Activated naive CD4-positive, alpha-beta T cell treated with anti-CD3 and anti-CD28 coated beads for 36 hours (primary cell): ENCODE results near the gene FAM237A. TPM values are rescaled to one million over a fixed set of nuclear protein-coding genes. Genes with fewer than 3 reads are reported as not detected.

Experiments
- CTCF ChIA-PET: fragments of 350-600 bp; sonication (Branson Sonifier 250); formaldehyde crosslinking; loops from one replicate; lab custom pipeline; 2021; ENCODE audit warnings: antibody characterized with exemption; lab: Charles Lee
- DNase-seq: peaks from one replicate; pipeline ENCODE4 v3.0.0-alpha.2; 2020
- H3K27ac Mint-ChIP-seq: one replicate; pipeline ENCODE4 v1.8.0; 2021; ENCODE audit warnings: mild to moderate bottlenecking, mixed read lengths
- H3K27me3 Mint-ChIP-seq: one replicate; pipeline ENCODE4 v1.8.0; 2021; ENCODE audit warnings: low read depth, mixed read lengths
- H3K36me3 Mint-ChIP-seq: one replicate; pipeline ENCODE4 v1.8.0; 2021; ENCODE audit warnings: low read depth, mixed read lengths
- H3K4me1 Mint-ChIP-seq: one replicate; pipeline ENCODE4 v1.8.0; 2021; ENCODE audit warnings: low read depth, mixed read lengths
- H3K4me3 Mint-ChIP-seq: one replicate; pipeline ENCODE4 v1.8.0; 2021; ENCODE audit warnings: mild to moderate bottlenecking, moderate library complexity, mixed read lengths
- H3K9me3 Mint-ChIP-seq: one replicate; pipeline ENCODE4 v1.8.0; 2021; ENCODE audit warnings: mixed read lengths
- intact Hi-C: fragments of 100-400 bp; cut with micrococcal nuclease; formaldehyde crosslinking; loops from one replicate; pipeline ENCODE4 v1.15.1; 2023
- total RNA-seq, 2 experiments: library from RNA; stranded (reverse); gene quantifications; one replicate each; pipeline ENCODE4 v1.2.3, GENCODE V29; 2021

FAM237A gene
- total RNA-seq, 2 experiments from 2014 or later, result not detected

GRCh38 chr2:206693399-206694137 is 51.3 kb downstream of the FAM237A start:
- no peaks in the 10 kb centered on the region for H3K9me3 Mint-ChIP-seq
- CTCF ChIA-PET, result interaction anchor here (1.5 to 2.8 kb wide), 2 partner anchors 89 to 780 kb away, joined by 8 to 15 read pairs; no protein-coding TSS in a partner anchor
- no peaks in the 10 kb centered on the region for H3K36me3 Mint-ChIP-seq
- H3K4me3 Mint-ChIP-seq, result no peak overlapping the region
- intact Hi-C loops, result loop anchor here (1.0 to 5.0 kb wide), 8 partner anchors 88 to 1347 kb away; no protein-coding TSS in a partner anchor
- peak; percentile 48 for DNase-seq
- peaks cover 3% of the 10 kb centered on the region for H3K4me1 Mint-ChIP-seq
- no peaks in the 10 kb centered on the region for H3K27me3 Mint-ChIP-seq
- no peak overlapping the region for H3K27ac Mint-ChIP-seq

GRCh38 chr2:206696910-206697309 is 54.6 kb downstream of the FAM237A start:
- peaks cover 4% of the 10 kb centered on the region for H3K4me1 Mint-ChIP-seq
- no peaks in the 10 kb centered on the region for H3K9me3 Mint-ChIP-seq
- DNase-seq, result no peak
- H3K27me3 Mint-ChIP-seq, result peaks cover 5% of the 10 kb centered on the region
- intact Hi-C loops, result no loop called here
- CTCF ChIA-PET, result interaction anchor here (0.6 to 1.4 kb wide), 3 partner anchors 85 to 776 kb away, joined by 3 to 7 read pairs (median 3); no protein-coding TSS in a partner anchor
- no peaks in the 10 kb centered on the region for H3K36me3 Mint-ChIP-seq
- H3K27ac Mint-ChIP-seq, result no peak overlapping the region
- no peak overlapping the region for H3K4me3 Mint-ChIP-seq

GRCh38 chr2:206698811-206699210 is 56.5 kb downstream of the FAM237A start:
- no peak overlapping the region for H3K4me3 Mint-ChIP-seq
- no peak for DNase-seq
- no peaks in the 10 kb centered on the region for H3K9me3 Mint-ChIP-seq
- no peak overlapping the region for H3K27ac Mint-ChIP-seq
- peaks cover 4% of the 10 kb centered on the region for H3K4me1 Mint-ChIP-seq
- intact Hi-C loops, result no loop called here
- H3K27me3 Mint-ChIP-seq, result peaks cover 5% of the 10 kb centered on the region
- H3K36me3 Mint-ChIP-seq, result no peaks in the 10 kb centered on the region
- CTCF ChIA-PET, result interaction anchor here (1.1 to 2.2 kb wide), 3 partner anchors 84 to 775 kb away, joined by 3 to 8 read pairs (median 5); no protein-coding TSS in a partner anchor

Other genes starting within 250 kb of the FAM237A start
- gene ADAM23, start 199.0 kb upstream of the FAM237A start, total RNA-seq, result under 1 TPM; 0.10 to 0.42 TPM
- gene DYTN, start 75.9 kb downstream of the FAM237A start, total RNA-seq, result not detected
- gene MDH1B, start 122.8 kb downstream of the FAM237A start, total RNA-seq, result under 1 TPM; 0.86 TPM
- 10 to 100 TPM; 21.4 to 22.8 TPM for gene FASTKD2, start 123.1 kb downstream of the FAM237A start, total RNA-seq